Hepatocyte (in vitro differentiated cells): ENCODE results near the gene MYO19. TPM values are rescaled to one million over a fixed set of nuclear protein-coding genes. Genes with fewer than 3 reads are reported as not detected.

Experiments used
- DNase-seq: peaks from one replicate; pipeline ENCODE4 v3.0.0-alpha.2; 2016; ENCODE audit warnings: low spot score
- H2AFZ ChIP-seq: fragments of 200-600 bp; sonication (generic); 2 replicates; pipeline ENCODE4 v1.6.0; 2016; ENCODE audit warnings: antibody characterized with exemption, mild to moderate bottlenecking
- H3K27ac ChIP-seq: fragments of 200-600 bp; sonication (generic); 2 replicates; pipeline ENCODE4 v1.5.1; 2016; ENCODE audit warnings: mild to moderate bottlenecking
- H3K27me3 ChIP-seq: fragments of 200-600 bp; sonication (generic); 2 replicates; pipeline ENCODE4 v1.6.1; 2016
- H3K36me3 ChIP-seq: fragments of 200-600 bp; sonication (generic); replicated peaks from 2 replicates; pipeline ENCODE4 v1.5.1; 2016; ENCODE audit warnings: low read depth; ENCODE audit not compliant: insufficient read depth
- H3K4me1 ChIP-seq: fragments of 200-600 bp; sonication (generic); 2 replicates; pipeline ENCODE4 v1.5.1; 2016; ENCODE audit warnings: mild to moderate bottlenecking, moderate library complexity; ENCODE audit not compliant: insufficient read depth
- H3K4me2 ChIP-seq: fragments of 200-600 bp; sonication (generic); 2 replicates; pipeline ENCODE4 v1.6.0; 2016
- H3K4me3 ChIP-seq: fragments of 200-600 bp; sonication (generic); 2 replicates; pipeline ENCODE4 v1.5.1; 2016; ENCODE audit warnings: mild to moderate bottlenecking
- H3K79me2 ChIP-seq: fragments of 200-600 bp; sonication (generic); 2 replicates; pipeline ENCODE4 v1.6.0; 2017; ENCODE audit warnings: mild to moderate bottlenecking
- H3K9me2 ChIP-seq: fragments of 200-600 bp; sonication (generic); replicated peaks from 2 replicates; pipeline ENCODE4 v1.6.0; 2017; ENCODE audit warnings: mild to moderate bottlenecking; ENCODE audit not compliant: insufficient read depth
- H3K9me3 ChIP-seq: fragments of 200-600 bp; sonication (generic); 2 replicates; pipeline ENCODE4 v1.5.1; 2016; ENCODE audit warnings: low read depth, mild to moderate bottlenecking
- H4K20me1 ChIP-seq: fragments of 200-600 bp; sonication (generic); 2 replicates; pipeline ENCODE4 v1.6.0; 2016; ENCODE audit warnings: mild to moderate bottlenecking; ENCODE audit not compliant: insufficient read depth, poor library complexity, severe bottlenecking
- CTCF ChIP-seq: fragments of 200-600 bp; sonication (generic); IDR thresholded peaks from 2 replicates; pipeline ENCODE4 v1.5.1; 2016; ENCODE audit warnings: antibody characterized with exemption, mild to moderate bottlenecking; ENCODE audit not compliant: poor library complexity
- EZH2 ChIP-seq: fragments of 200-600 bp; sonication (generic); IDR thresholded peaks from 2 replicates; pipeline ENCODE4 v1.6.1; 2016; ENCODE audit warnings: antibody characterized with exemption, mild to moderate bottlenecking, borderline replicate concordance
- EZH2phosphoT487 ChIP-seq: fragments of 200-600 bp; sonication (generic); IDR thresholded peaks from one replicate; pipeline ENCODE4 v1.6.1; 2018; ENCODE audit warnings: antibody characterized with exemption, mild to moderate bottlenecking, low read depth, moderate library complexity; ENCODE audit not compliant: unreplicated experiment, severe bottlenecking
- WGBS: methylation state at CpG from one replicate; pipeline ENCODE4 v1.1.6; 2016; ENCODE audit warnings: low lambda C conversion rate; ENCODE audit errors: missing lambda C conversion rate; 5-methylcytosine and 5-hydroxymethylcytosine counted together
- polyA plus RNA-seq: library from polyadenylated mRNA; unstranded; fragments of >200 nt; fragmentation: Nextera tagmentation; extraction: Ambion mirVana; gene quantifications from 2 replicates; pipeline ENCODE4 v1.2.1, GENCODE V29; 2016
- total RNA-seq: library from RNA; depleted of rRNA; stranded (reverse); fragments of >200 nt; gene quantifications from 2 replicates; pipeline ENCODE4 v1.2.3, GENCODE V29; 2014

Gene MYO19
- total and polyA plus RNA-seq, 2 experiments from 2014 or later: 19.7 to 29.8 TPM

- no peak for TF ChIP-seq EZH2
- TF ChIP-seq EZH2phosphoT487: no peak
- no peak for TF ChIP-seq CTCF
- peaks cover 4% of the 10 kb centered on the region for H3K4me1 ChIP-seq
- no peak overlapping the region for H3K4me3 ChIP-seq
- peaks cover 34% of the 10 kb centered on the region for H3K79me2 ChIP-seq
- no peaks in the 10 kb centered on the region for H3K36me3 ChIP-seq
- H4K20me1 ChIP-seq: peaks cover 11% of the 10 kb centered on the region
- no peaks in the 10 kb centered on the region for H3K9me3 ChIP-seq
- no peak for DNase-seq
- H3K4me2 ChIP-seq: no peak overlapping the region
- H2AFZ ChIP-seq: no peak overlapping the region
- no peaks in the 10 kb centered on the region for H3K27me3 ChIP-seq
- H3K9me2 ChIP-seq: no peaks in the 10 kb centered on the region
- no peak overlapping the region for H3K27ac ChIP-seq
- 88% methylated on average over 1 of the region's 1 CpG for WGBS
Observed at GRCh38 chr17:36493956-36494355, 40.7 kb downstream of the MYO19 start.

DNA sequence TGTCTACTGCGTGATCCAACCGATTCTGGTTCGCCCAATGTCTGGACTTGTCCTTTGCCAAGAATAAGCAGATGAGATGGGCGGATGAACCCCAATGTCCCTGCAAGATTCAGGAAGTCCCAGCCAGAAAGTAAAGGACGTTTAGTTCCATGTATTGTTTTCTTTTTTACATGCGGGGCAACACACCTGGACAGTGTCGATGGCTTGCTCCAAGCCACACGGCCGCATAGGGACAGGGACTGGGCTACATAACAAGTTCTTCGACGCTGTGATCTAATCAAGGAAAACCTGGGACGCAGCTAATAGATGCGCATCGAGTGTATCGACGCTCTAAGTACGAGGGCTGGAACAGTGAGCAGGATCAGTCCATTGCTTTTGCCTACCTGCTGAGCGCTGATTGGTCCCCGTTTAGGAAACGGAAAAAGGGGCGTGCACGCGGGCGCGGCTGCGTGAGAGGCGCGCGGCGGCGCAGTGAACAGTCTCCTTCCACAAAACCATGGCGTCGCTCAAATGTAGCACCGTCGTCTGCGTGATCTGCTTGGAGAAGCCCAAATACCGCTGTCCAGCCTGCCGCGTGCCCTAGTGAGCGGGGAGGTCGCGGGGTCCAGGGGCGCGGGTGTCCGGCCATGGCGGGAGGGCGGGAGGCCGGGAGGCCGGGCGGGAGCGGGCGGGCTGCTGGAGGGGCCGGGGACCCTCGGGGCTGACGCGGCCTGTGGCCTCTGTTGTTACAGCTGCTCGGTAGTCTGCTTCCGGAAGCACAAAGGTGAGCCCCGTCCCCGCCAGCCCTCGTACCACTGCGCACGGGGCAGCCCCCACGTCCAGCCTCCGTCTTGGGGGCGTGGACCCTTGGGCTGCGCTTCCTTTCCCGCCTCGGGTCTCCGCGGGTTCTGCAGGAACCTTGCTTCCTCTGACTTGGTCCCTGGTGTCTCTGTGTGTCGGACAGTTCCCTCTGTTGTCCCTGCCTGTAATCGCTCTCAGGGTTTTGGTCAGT, 48.2 kb downstream of the MYO19 start, which contains the start of gene ZNHIT3:
Gene ZNHIT3 (plus strand): TSS at position 478 of the 991 bp plus-strand sequence. CDS start 19 bp downstream, at position 497.
- peak within 1 kb of the TSS; percentile 100 for H2AFZ ChIP-seq
- H3K27ac ChIP-seq: peak within 1 kb of the TSS; percentile 69
- H3K4me3 ChIP-seq: peak within 1 kb of the TSS; percentile 79
- no peaks in the 10 kb centered on the region for H3K9me3 ChIP-seq
- H4K20me1 ChIP-seq: peaks cover 20% of the 10 kb centered on the region
- peak; percentile 96 for DNase-seq
- H3K36me3 ChIP-seq: no peaks in the 10 kb centered on the region
- H3K4me2 ChIP-seq: peak within 1 kb of the TSS; percentile 90
- peaks cover 49% of the 10 kb centered on the region for H3K79me2 ChIP-seq
- WGBS: 1% methylated on average over 57 of the region's 73 CpGs
- H3K4me1 ChIP-seq: peaks cover 17% of the 10 kb centered on the region
- no peaks in the 10 kb centered on the region for H3K9me2 ChIP-seq
- TF ChIP-seq EZH2: no peak
- no peak for TF ChIP-seq EZH2phosphoT487
- TF ChIP-seq CTCF: no peak
- peaks cover 8% of the 10 kb centered on the region for H3K27me3 ChIP-seq

- Histone ChIP-seq H3K36me3 (no peaks in the 10 kb centered on the region), H3K9me2 (no peaks in the 10 kb centered on the region), H3K79me2 (peaks cover 42% of the 10 kb centered on the region), H2AFZ (peak overlapping the region; percentile 100), H3K9me3 (no peaks in the 10 kb centered on the region), H3K4me3 (peak overlapping the region; percentile 79), H3K4me2 (peak overlapping the region; percentile 90), H3K27ac (peak overlapping the region; percentile 57), H3K27me3 (peaks cover 8% of the 10 kb centered on the region), H3K4me1 (peaks cover 17% of the 10 kb centered on the region), H4K20me1 (peaks cover 15% of the 10 kb centered on the region)
- no peak for DNase-seq
- WGBS: 34% methylated on average over 10 of the region's 10 CpGs
- TF ChIP-seq CTCF (no peak), EZH2 (no peak), EZH2phosphoT487 (no peak)
Observed at GRCh38 chr17:36485805-36486203, 48.9 kb downstream of the MYO19 start.
